ENCODE results near the gene MUSTN1.

The MUSTN1 gene

DNA sequence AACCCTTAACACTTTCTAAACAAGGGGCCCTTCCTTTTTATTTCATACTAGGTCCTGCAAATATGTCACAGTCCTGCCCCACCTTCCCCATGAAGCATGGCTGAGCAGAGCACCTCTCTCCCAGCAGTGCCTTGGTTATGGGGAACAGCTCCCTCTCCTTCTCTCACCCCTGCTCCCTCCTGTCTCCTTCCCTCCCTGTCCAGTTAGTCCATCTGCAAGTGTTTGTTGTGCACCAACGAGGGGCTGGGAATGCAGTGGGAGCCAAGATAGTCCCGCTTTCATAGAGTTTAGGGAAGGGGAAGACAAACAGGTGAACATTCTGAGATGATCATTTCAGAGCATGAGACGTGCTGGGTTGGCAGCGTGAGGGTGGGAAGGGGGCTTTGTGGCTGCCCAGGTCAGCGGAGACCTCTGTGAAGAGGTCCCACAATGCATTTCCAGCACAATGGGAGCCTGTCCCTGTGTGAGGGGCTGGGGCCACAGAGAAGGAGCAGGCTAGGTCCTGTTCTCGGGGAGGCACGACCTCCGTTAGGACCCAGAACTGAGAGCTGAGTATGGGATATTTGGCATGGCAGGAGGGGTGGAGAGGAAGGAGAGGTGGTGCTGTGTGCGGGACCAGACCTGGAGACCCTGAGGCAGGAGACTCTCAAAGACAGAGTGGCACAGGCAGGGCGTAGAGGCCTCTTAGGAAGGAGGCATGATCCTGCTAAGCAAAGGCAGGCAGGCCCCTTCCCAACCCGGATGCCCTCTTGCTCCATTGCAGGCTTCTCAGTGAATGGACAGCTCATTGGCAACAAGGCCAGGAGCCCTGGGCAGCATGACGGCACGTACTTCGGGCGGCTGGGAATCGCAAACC lies 45.7 kb downstream of the MUSTN1 start:
- peaks cover 7% of the 10 kb centered on the region for H3K4me1 ChIP-seq (ENCODE audit: control insufficient read depth, insufficient read depth, low read length)
- no peaks in the 10 kb centered on the region for H3K27me3 ChIP-seq (ENCODE audit: control insufficient read depth, insufficient read depth, low read length, poor library complexity, severe bottlenecking)
- WGBS, 2 experiments, result 89 to 90% methylated on average over 16 of the region's 16 CpGs
- no peaks in the 10 kb centered on the region for H3K9me3 ChIP-seq (ENCODE audit: control insufficient read depth, low read length)
- no peak overlapping the region for H3K4me3 ChIP-seq (ENCODE audit: insufficient read depth, low read depth, low read length)
- H3K36me3 ChIP-seq (ENCODE audit: control insufficient read depth, insufficient read depth, low read length), result no peaks in the 10 kb centered on the region
- H3K27ac ChIP-seq (ENCODE audit: insufficient read depth, low read depth, low read length, poor library complexity, severe bottlenecking), result no peak overlapping the region

DNA sequence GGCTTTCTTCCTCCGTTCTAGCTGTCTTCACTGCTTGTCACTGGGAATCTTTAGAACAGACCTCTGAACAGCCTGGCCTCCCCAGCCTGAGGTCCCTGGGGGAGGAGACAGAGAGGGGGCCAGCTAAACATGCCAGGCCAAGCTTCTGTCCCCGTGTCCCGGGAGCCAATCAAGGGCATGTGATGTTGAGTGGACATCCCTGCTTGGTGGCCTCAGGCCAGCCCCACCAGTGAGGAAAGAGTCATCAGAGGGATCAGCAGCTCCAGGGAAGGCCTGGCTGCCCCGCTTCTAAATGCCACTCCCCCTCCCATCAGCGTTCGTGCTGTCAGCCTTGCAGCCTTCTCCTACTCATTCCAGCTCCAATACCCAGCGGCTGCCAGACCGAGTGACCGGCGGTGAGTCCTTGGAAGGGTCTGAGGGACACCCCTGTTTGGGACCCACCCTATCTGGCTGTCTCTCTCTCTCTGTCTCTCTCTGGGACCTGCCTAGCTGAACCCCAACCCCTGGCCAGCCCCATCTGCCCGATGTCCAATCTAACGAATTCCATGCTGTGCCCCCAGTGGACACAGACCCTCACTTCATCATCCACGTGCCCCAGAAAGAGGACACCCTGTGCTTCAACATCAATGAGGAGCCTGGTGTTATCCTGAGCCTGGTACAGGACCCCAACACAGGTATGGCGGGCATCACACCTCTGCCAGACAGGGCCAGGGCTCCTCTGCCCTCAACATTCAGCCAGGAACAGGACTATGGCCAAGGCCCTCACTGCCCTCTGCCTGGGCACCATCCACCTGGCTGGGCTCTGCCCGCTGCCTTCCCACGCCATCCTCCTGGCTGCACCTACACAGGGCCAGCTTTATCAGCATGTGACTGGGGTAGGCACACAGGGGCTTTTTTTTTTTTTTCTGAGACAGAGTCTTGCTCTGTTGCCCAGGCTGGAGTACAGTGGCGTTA lies 46.9 kb downstream of the MUSTN1 start:
- Histone ChIP-seq H3K27ac (ENCODE audit: insufficient read depth, low read depth, low read length, poor library complexity, severe bottlenecking) (no peak overlapping the region), H3K4me1 (ENCODE audit: control insufficient read depth, insufficient read depth, low read length) (no peaks in the 10 kb centered on the region), H3K36me3 (ENCODE audit: control insufficient read depth, insufficient read depth, low read length) (no peaks in the 10 kb centered on the region), H3K9me3 (ENCODE audit: control insufficient read depth, low read length) (no peaks in the 10 kb centered on the region), H3K27me3 (ENCODE audit: control insufficient read depth, insufficient read depth, low read length, poor library complexity, severe bottlenecking) (no peaks in the 10 kb centered on the region), H3K4me3 (ENCODE audit: insufficient read depth, low read depth, low read length) (no peak overlapping the region)
- 87 to 89% methylated on average over 17 of the region's 17 CpGs for WGBS, 2 experiments

DNA sequence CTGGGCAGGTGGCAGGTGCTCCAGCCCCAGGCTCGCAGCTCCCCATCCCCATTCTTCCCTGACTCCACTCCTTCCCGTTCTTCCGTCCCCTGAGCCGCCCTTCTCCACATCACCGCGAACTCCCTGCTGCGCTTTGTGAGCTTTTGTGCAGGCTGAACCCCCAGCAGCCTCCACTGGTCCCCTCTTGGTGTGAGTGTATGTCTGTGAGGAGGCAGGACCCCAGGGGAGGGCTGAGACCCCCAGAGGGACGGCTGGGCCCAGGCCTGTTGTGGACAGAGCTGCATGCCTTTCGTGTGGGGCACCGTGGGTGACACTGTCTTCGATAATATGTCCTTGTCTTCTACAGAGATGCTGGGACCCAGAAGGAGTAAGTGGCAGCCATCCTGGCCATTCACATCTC lies 47.6 kb downstream of the MUSTN1 start:
- 86 to 88% methylated on average over 11 of the region's 11 CpGs for WGBS, 2 experiments

DNA sequence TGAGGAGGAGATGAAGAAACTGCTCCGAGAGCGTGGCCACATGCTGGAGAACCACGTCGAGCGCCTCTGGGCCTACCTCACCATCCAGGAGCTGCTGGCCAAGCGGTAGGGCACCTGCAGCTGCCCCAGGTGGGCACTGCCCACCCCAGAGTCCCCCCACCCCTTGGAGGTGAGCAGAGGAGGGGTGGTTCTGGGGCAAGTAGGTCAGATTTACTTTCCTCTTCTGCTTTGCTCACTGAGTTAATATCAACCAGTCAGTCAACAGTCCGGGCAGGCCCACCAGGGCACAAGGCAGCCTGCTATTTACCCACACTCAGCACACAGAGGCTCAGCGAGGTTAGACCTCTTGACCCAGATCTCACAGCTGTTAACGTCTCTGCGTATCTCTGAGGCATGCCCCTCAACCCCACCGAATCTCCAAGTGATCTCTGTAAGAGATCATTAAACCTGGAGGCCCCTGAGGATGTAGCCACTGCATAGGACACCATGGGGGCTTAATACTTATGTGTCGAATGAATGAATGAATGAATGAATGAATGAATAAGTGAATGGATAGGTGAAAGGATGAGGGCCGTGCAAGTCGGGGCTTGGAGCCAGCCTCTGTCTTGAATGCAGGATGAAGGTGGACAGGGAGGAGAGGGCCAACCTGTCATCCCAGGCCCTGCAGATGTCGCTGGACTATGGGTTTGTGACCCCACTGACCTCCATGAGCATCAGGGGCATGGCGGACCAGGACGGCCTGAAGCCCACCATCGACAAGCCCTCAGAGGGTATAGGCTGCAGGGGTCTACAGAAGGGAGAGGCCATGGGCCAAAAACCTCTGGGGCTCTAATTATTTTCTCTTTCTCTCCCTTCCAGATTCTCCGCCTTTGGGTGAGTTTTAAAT lies 48.2 kb downstream of the MUSTN1 start:
- H3K4me1 ChIP-seq (ENCODE audit: control insufficient read depth, insufficient read depth, low read length), result no peaks in the 10 kb centered on the region
- no peak overlapping the region for H3K4me3 ChIP-seq (ENCODE audit: insufficient read depth, low read depth, low read length)
- H3K9me3 ChIP-seq (ENCODE audit: control insufficient read depth, low read length), result no peaks in the 10 kb centered on the region
- WGBS, 2 experiments, result 94% methylated on average over 19 of the region's 19 CpGs
- H3K36me3 ChIP-seq (ENCODE audit: control insufficient read depth, insufficient read depth, low read length), result no peaks in the 10 kb centered on the region
- H3K27me3 ChIP-seq (ENCODE audit: control insufficient read depth, insufficient read depth, low read length, poor library complexity, severe bottlenecking), result no peaks in the 10 kb centered on the region
- no peak overlapping the region for H3K27ac ChIP-seq (ENCODE audit: insufficient read depth, low read depth, low read length, poor library complexity, severe bottlenecking)

More for the DNA sequence above, 47.6 kb downstream of the MUSTN1 start:
- Histone ChIP-seq H3K27me3 (ENCODE audit: control insufficient read depth, insufficient read depth, low read length, poor library complexity, severe bottlenecking) (no peaks in the 10 kb centered on the region), H3K4me3 (ENCODE audit: insufficient read depth, low read depth, low read length) (no peak overlapping the region), H3K36me3 (ENCODE audit: control insufficient read depth, insufficient read depth, low read length) (no peaks in the 10 kb centered on the region), H3K27ac (ENCODE audit: insufficient read depth, low read depth, low read length, poor library complexity, severe bottlenecking) (no peak overlapping the region), H3K9me3 (ENCODE audit: control insufficient read depth, low read length) (no peaks in the 10 kb centered on the region), H3K4me1 (ENCODE audit: control insufficient read depth, insufficient read depth, low read length) (no peaks in the 10 kb centered on the region)

DNA sequence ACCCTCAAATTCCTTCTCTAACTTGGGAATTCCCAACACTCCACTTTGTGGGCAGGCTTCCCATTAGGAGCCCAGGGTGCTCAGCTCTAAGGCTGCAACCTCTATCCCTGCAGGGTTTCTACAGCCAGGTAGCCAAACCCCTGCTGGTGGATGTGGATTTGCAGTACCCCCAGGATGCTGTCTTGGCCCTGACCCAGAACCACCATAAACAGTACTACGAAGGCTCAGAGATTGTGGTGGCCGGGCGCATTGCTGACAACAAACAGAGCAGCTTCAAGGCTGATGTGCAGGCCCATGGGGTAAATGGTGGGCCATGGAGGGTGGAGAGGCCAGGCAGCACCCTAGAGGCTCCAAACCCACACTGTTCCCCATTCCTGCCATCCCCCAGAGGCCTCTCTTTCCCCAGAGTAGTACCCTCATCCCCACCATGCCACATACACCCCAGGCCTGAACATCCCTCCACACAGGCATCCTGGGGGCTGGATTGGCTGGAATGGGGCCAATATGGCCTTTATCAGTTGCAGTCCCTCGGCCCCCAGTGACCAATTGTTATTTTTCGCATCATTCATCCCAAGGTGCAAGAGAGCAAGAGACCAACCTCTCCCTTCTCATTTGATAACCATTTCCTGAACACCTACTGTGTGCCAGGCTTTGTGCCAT lies 49.8 kb downstream of the MUSTN1 start:
- no peaks in the 10 kb centered on the region for H3K4me1 ChIP-seq (ENCODE audit: control insufficient read depth, insufficient read depth, low read length)
- H3K36me3 ChIP-seq (ENCODE audit: control insufficient read depth, insufficient read depth, low read length), result no peaks in the 10 kb centered on the region
- H3K9me3 ChIP-seq (ENCODE audit: control insufficient read depth, low read length), result no peaks in the 10 kb centered on the region
- no peak overlapping the region for H3K4me3 ChIP-seq (ENCODE audit: insufficient read depth, low read depth, low read length)
- 93 to 96% methylated on average over 5 of the region's 5 CpGs for WGBS, 2 experiments
- no peak overlapping the region for H3K27ac ChIP-seq (ENCODE audit: insufficient read depth, low read depth, low read length, poor library complexity, severe bottlenecking)
- no peaks in the 10 kb centered on the region for H3K27me3 ChIP-seq (ENCODE audit: control insufficient read depth, insufficient read depth, low read length, poor library complexity, severe bottlenecking)

DNA sequence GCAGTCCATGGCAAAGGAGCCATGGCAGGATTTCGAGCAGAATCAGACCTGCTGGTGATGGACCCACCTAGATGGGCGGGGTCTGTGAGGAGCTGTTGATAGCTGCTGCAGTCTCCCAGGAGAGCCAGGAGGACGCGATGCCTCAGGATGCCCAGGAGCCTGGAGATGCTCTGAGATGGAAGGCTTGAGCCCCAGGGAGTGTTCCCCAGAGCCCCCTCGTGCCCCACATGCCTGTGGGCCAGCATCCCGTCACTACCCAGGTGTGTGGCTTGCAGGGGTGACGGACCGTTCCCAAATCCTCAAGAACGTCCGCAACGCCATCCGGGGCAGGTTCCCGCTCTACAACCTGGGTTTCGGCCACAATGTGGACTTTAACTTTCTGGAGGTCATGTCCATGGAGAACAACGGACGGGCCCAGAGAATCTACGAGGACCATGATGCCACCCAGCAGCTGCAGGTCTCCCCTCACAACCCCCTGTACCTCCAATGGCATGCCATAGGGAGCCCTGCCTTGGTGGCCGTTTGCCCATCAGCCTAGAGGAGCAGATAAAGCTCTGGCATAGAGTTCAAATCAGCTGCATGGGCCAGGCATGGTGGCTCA lies 50.7 kb downstream of the MUSTN1 start:
- WGBS, 2 experiments, result 91 to 94% methylated on average over 18 of the region's 18 CpGs
- Histone ChIP-seq H3K9me3 (ENCODE audit: control insufficient read depth, low read length) (no peaks in the 10 kb centered on the region), H3K4me3 (ENCODE audit: insufficient read depth, low read depth, low read length) (no peak overlapping the region), H3K27me3 (ENCODE audit: control insufficient read depth, insufficient read depth, low read length, poor library complexity, severe bottlenecking) (no peaks in the 10 kb centered on the region), H3K36me3 (ENCODE audit: control insufficient read depth, insufficient read depth, low read length) (no peaks in the 10 kb centered on the region), H3K27ac (ENCODE audit: insufficient read depth, low read depth, low read length, poor library complexity, severe bottlenecking) (no peak overlapping the region), H3K4me1 (ENCODE audit: control insufficient read depth, insufficient read depth, low read length) (no peaks in the 10 kb centered on the region)

DNA sequence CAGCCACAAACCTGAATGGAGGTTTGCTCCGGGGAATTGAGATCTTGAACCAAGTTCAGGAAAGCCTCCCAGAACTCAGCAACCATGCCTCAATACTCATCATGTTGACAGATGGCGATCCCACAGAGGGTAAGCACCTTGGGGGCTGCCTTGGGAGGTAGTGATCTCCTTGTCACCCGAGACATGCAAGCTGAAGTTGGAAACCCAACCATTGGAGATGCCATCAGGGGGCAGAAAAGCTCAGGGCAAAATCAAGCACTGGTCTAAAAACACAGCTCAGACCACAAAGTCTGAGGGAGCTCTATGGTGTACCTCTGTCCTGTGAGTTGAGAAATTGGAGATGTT lies 51.6 kb downstream of the MUSTN1 start:
- no peaks in the 10 kb centered on the region for H3K27me3 ChIP-seq (ENCODE audit: control insufficient read depth, insufficient read depth, low read length, poor library complexity, severe bottlenecking)
- no peaks in the 10 kb centered on the region for H3K36me3 ChIP-seq (ENCODE audit: control insufficient read depth, insufficient read depth, low read length)
- no peaks in the 10 kb centered on the region for H3K4me1 ChIP-seq (ENCODE audit: control insufficient read depth, insufficient read depth, low read length)
- H3K4me3 ChIP-seq (ENCODE audit: insufficient read depth, low read depth, low read length), result no peak overlapping the region
- H3K9me3 ChIP-seq (ENCODE audit: control insufficient read depth, low read length), result no peaks in the 10 kb centered on the region
- WGBS, 2 experiments, result 94 to 95% methylated on average over 3 of the region's 3 CpGs
- no peak overlapping the region for H3K27ac ChIP-seq (ENCODE audit: insufficient read depth, low read depth, low read length, poor library complexity, severe bottlenecking)

Data from ectodermal cell (in vitro differentiated cells).